OCI-LY1 (cell line): ENCODE data around the gene NRP2.

Source experiments
- H2AFZ ChIP-seq: fragments of 200-600 bp; sonication (generic), shearing (Covaris generic); 2 replicates; pipeline ENCODE4 v1.6.0; 2014; ENCODE audit warnings: antibody characterized with exemption, mild to moderate bottlenecking, low read length
- H3F3A ChIP-seq: fragments of 200-600 bp; sonication (generic), shearing (Covaris generic); 2 replicates; pipeline ENCODE4 v1.6.0; 2014; ENCODE audit warnings: mild to moderate bottlenecking, antibody characterized with exemption, low read length, moderate library complexity; ENCODE audit not compliant: insufficient read depth
- H3K27ac ChIP-seq: fragments of 200-600 bp; sonication (generic); 2 replicates; pipeline ENCODE4 v1.5.1; 2014; ENCODE audit warnings: low read length, mixed run types, mild to moderate bottlenecking, low read depth; ENCODE audit not compliant: poor library complexity, severe bottlenecking
- H3K27me3 ChIP-seq: fragments of 200-600 bp; sonication (generic); 2 replicates; pipeline ENCODE4 v1.6.0; 2014; ENCODE audit warnings: antibody characterized with exemption, mild to moderate bottlenecking, low read length, moderate library complexity; ENCODE audit not compliant: insufficient read depth
- H3K36me3 ChIP-seq: fragments of 200-600 bp; sonication (generic); 2 replicates; pipeline ENCODE4 v1.6.1; 2014; ENCODE audit warnings: mild to moderate bottlenecking, antibody characterized with exemption, low read length, moderate library complexity, mixed read lengths; ENCODE audit not compliant: insufficient read depth
- H3K4me1 ChIP-seq: fragments of 200-600 bp; sonication (generic); 2 replicates; pipeline ENCODE4 v1.5.1; 2014; ENCODE audit warnings: mild to moderate bottlenecking, low read length, moderate library complexity; ENCODE audit not compliant: insufficient read depth, severe bottlenecking
- H3K4me2 ChIP-seq: fragments of 200-600 bp; sonication (generic), shearing (Covaris generic); 2 replicates; pipeline ENCODE4 v1.6.1; 2014; ENCODE audit warnings: low read length
- H3K4me3 ChIP-seq: fragments of 200-600 bp; sonication (generic); 2 replicates; pipeline ENCODE4 v1.5.1; 2014; ENCODE audit warnings: low read length, low read depth, mild to moderate bottlenecking, mixed read lengths; ENCODE audit not compliant: poor library complexity, severe bottlenecking
- H3K79me2 ChIP-seq: fragments of 200-600 bp; shearing (Covaris generic); 2 replicates; pipeline ENCODE4 v1.6.1; 2016; ENCODE audit warnings: mixed run types, low read length, mixed read lengths; ENCODE audit not compliant: insufficient read depth
- H3K9ac ChIP-seq: fragments of 200-600 bp; sonication (generic), shearing (Covaris generic); 2 replicates; pipeline ENCODE4 v1.6.1; 2014; ENCODE audit warnings: mild to moderate bottlenecking, low read length, mixed read lengths
- H3K9me2 ChIP-seq: fragments of 200-600 bp; sonication (generic), shearing (Covaris generic); 2 replicates; pipeline ENCODE4 v1.6.1; 2014; ENCODE audit warnings: low read depth, mild to moderate bottlenecking, low read length, mixed read lengths
- H3K9me3 ChIP-seq: fragments of 200-600 bp; shearing (Covaris generic); 2 replicates; pipeline ENCODE4 v1.6.1; 2014; ENCODE audit warnings: low read length, mixed read lengths
- H4K20me1 ChIP-seq: fragments of 200-600 bp; sonication (generic), shearing (Covaris generic); 2 replicates; pipeline ENCODE4 v1.6.0; 2016; ENCODE audit warnings: mild to moderate bottlenecking, low read length; ENCODE audit not compliant: insufficient read depth
- EZH2 ChIP-seq: fragments of 200-600 bp; sonication (generic), shearing (Covaris generic); IDR thresholded peaks from 2 replicates; pipeline ENCODE4 v1.8.0; 2017; ENCODE audit warnings: borderline replicate concordance, mixed run types, mild to moderate bottlenecking, antibody characterized with exemption, low read length, moderate library complexity, mixed read lengths
- TF ChIP-seq, protein P1 (sequence below): fragments of 200-600 bp; sonication (generic), shearing (Covaris generic); IDR thresholded peaks from 2 replicates; pipeline ENCODE4 v1.5.1; 2017; ENCODE audit warnings: mild to moderate bottlenecking, antibody characterized with exemption, low read length, moderate library complexity, mixed read lengths

NRP2 gene

DNA sequence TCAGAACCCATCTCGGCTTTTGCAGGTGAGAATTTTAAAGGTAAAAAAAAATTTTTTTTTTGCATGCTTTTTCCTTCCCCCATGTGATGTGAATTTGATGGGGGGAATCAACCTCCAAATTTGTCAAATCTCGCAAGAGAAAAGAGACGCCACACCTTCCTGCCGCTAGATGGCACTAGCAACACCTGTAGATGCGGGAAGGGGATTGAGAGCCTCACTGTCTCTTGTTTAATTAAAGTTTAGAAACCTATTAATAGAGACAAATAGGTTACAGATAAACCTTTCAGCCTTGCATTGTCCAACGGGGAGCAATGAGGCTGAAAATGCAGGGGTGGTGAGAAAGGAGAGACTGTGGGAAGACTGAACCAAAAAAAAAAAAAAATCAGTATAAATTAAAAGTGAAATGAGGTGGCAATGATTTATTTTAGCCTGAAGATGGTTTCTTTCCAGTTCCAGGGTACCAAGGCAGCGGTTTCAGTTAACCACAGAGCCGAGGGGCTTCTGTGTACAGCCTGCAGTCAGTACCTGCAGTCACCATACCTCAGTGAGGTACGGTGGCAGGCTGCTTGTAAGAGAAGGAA lies 84.6 kb downstream of the NRP2 start:
- H3K9me3 ChIP-seq = no peaks in the 10 kb centered on the region
- H3K36me3 ChIP-seq = no peaks in the 10 kb centered on the region; the same call in 1 of the 2 replicates
- no peak overlapping the region for H3K4me3 ChIP-seq
- TF ChIP-seq, protein P1, sequence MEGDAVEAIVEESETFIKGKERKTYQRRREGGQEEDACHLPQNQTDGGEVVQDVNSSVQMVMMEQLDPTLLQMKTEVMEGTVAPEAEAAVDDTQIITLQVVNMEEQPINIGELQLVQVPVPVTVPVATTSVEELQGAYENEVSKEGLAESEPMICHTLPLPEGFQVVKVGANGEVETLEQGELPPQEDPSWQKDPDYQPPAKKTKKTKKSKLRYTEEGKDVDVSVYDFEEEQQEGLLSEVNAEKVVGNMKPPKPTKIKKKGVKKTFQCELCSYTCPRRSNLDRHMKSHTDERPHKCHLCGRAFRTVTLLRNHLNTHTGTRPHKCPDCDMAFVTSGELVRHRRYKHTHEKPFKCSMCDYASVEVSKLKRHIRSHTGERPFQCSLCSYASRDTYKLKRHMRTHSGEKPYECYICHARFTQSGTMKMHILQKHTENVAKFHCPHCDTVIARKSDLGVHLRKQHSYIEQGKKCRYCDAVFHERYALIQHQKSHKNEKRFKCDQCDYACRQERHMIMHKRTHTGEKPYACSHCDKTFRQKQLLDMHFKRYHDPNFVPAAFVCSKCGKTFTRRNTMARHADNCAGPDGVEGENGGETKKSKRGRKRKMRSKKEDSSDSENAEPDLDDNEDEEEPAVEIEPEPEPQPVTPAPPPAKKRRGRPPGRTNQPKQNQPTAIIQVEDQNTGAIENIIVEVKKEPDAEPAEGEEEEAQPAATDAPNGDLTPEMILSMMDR = peak; percentile 85
- TF ChIP-seq EZH2 = no peak
- H3K27me3 ChIP-seq = peaks cover 4% of the 10 kb centered on the region; the same call in 1 of the 2 replicates
- no peak overlapping the region for H2AFZ ChIP-seq
- H3K9ac ChIP-seq = no peak overlapping the region
- H3K9me2 ChIP-seq = no peaks in the 10 kb centered on the region
- no peaks in the 10 kb centered on the region for H3K79me2 ChIP-seq
- no peaks in the 10 kb centered on the region for H4K20me1 ChIP-seq
- H3F3A ChIP-seq = no peaks in the 10 kb centered on the region
- no peak overlapping the region for H3K4me2 ChIP-seq
- no peak overlapping the region for H3K27ac ChIP-seq
- H3K4me1 ChIP-seq = peaks cover 5% of the 10 kb centered on the region

DNA sequence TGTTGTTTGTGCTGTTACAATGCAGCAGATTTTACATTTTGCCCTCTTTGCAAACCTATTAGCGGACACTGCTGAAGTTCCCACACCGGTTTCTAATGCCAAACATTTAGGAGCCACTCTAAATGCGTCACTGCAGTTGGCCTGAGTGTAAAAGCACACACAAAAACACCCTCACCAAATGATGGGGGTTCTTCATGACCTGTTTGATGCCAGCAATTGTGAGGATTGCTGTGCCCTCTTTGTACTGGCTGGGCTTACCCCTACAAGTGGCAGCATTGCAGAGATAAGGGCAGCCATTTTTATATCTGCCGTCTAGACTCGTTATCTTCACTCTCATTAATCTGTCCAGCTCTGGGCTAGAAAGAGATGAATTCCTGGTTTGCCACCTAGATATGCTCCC lies 85.3 kb downstream of the NRP2 start:
- no peak for TF ChIP-seq EZH2
- TF ChIP-seq, protein P1 = no peak
- no peaks in the 10 kb centered on the region for H4K20me1 ChIP-seq
- H3K36me3 ChIP-seq = no peaks in the 10 kb centered on the region; the same call in 1 of the 2 replicates
- H3K27me3 ChIP-seq = no peaks in the 10 kb centered on the region
- peaks cover 5% of the 10 kb centered on the region for H3K4me1 ChIP-seq
- no peak overlapping the region for H3K4me3 ChIP-seq
- no peak overlapping the region for H3K9ac ChIP-seq
- H3K27ac ChIP-seq = no peak overlapping the region
- H3K9me3 ChIP-seq = no peaks in the 10 kb centered on the region
- no peaks in the 10 kb centered on the region for H3F3A ChIP-seq
- no peak overlapping the region for H3K4me2 ChIP-seq
- H3K79me2 ChIP-seq = no peaks in the 10 kb centered on the region
- no peaks in the 10 kb centered on the region for H3K9me2 ChIP-seq
- H2AFZ ChIP-seq = no peak overlapping the region

DNA sequence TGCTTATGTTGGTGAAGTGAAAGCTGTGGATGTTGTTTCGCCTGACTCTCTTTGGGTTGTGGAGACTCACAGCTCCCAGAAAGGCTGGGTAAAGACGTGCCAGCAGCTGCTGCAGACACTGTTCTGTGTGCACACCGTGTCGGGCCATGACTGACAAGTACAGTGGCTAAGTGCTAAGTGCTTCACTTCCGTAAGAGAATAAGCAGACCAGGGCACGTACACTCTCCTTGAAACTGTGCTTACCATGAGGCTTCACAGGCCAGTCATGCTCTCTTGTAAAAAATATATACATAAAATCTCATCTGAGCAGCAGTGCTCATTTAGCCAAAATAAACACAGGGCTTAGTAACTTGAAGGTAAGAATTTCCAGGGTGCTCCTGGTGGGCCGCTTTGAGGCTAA lies 86.0 kb downstream of the NRP2 start:
- Histone ChIP-seq H3K4me3 (no peak overlapping the region), H3K4me1 (peaks cover 5% of the 10 kb centered on the region), H3K9me3 (no peaks in the 10 kb centered on the region), H3K4me2 (no peak overlapping the region), H4K20me1 (no peaks in the 10 kb centered on the region), H3K9ac (no peak overlapping the region), H3K36me3 (no peaks in the 10 kb centered on the region; the same call in 1 of the 2 replicates), H3K27me3 (no peaks in the 10 kb centered on the region), H3K79me2 (no peaks in the 10 kb centered on the region), H2AFZ (no peak overlapping the region), H3K27ac (no peak overlapping the region), H3F3A (no peaks in the 10 kb centered on the region), H3K9me2 (no peaks in the 10 kb centered on the region)
- TF ChIP-seq EZH2 = no peak
- TF ChIP-seq, protein P1 = no peak
